LHCN-M2 (cell line): ENCODE data around the gene DPY19L2. TPM values are rescaled to one million over a fixed set of nuclear protein-coding genes. Genes with fewer than 3 reads are reported as not detected.
"Not testable (repeated sequence)": the region's sequence is repeated elsewhere in the genome, so short reads cannot be mapped to it uniquely, and the experiment has no call there.

Experiments used
- DNase-seq: peaks from one replicate; pipeline ENCODE4 v3.0.0-alpha.2; 2012; ENCODE audit warnings: low read depth
- total RNA-seq: library from RNA; depleted of rRNA; stranded (reverse); fragments of >200 nt; gene quantifications from 2 replicates; pipeline ENCODE4 v1.2.3, GENCODE V29; 2014

The DPY19L2 gene
- total RNA-seq, 1 experiment from 2014 or later: 9.8 TPM

- DNase-seq: not testable (repeated sequence)
These were observed 5.3 kb downstream of the DPY19L2 start for GRCh38 chr12:63663005-63663404.

GRCh38 chr12:63658501-63658900 lies 9.8 kb downstream of the DPY19L2 start:
- DNase-seq: not testable (repeated sequence)

- DNase-seq: not testable (repeated sequence)
These were observed 11.9 kb downstream of the DPY19L2 start for GRCh38 chr12:63656407-63656806.

GRCh38 chr12:63655543-63656257 lies 12.6 kb downstream of the DPY19L2 start:
- DNase-seq: not testable (repeated sequence)

- DNase-seq: not testable (repeated sequence)
These were observed 13.8 kb downstream of the DPY19L2 start for GRCh38 chr12:63654481-63654880.

GRCh38 chr12:63649517-63649916 lies 18.8 kb downstream of the DPY19L2 start:
- DNase-seq: peak; percentile 76

GRCh38 chr12:63643381-63644140 lies 24.7 kb downstream of the DPY19L2 start:
- peak; percentile 14 for DNase-seq

GRCh38 chr12:63624258-63624657 lies 44.0 kb downstream of the DPY19L2 start:
- DNase-seq: not testable (repeated sequence)

GRCh38 chr12:63615544-63615943 lies 52.7 kb downstream of the DPY19L2 start:
- not testable (repeated sequence) for DNase-seq

GRCh38 chr12:63611285-63611684 lies 57.0 kb downstream of the DPY19L2 start:
- DNase-seq: not testable (repeated sequence)

- not testable (repeated sequence) for DNase-seq
These were observed 59.0 kb downstream of the DPY19L2 start for GRCh38 chr12:63609281-63609680.

- not testable (repeated sequence) for DNase-seq
These were observed 63.3 kb downstream of the DPY19L2 start for GRCh38 chr12:63604985-63605384.

GRCh38 chr12:63594828-63595227 lies 73.5 kb downstream of the DPY19L2 start:
- DNase-seq: not testable (repeated sequence)

GRCh38 chr12:63584426-63584825 lies 83.9 kb downstream of the DPY19L2 start:
- DNase-seq: not testable (repeated sequence)

GRCh38 chr12:63583289-63583688 lies 85.0 kb downstream of the DPY19L2 start:
- not testable (repeated sequence) for DNase-seq

- DNase-seq: not testable (repeated sequence)
These were observed 90.7 kb downstream of the DPY19L2 start for GRCh38 chr12:63577631-63578030.

- not testable (repeated sequence) for DNase-seq
These were observed 96.3 kb downstream of the DPY19L2 start for GRCh38 chr12:63572038-63572437.

- DNase-seq: not testable (repeated sequence)
These were observed 109.8 kb downstream of the DPY19L2 start for GRCh38 chr12:63558445-63558844.

- not testable (repeated sequence) for DNase-seq
These were observed 116.9 kb downstream of the DPY19L2 start for GRCh38 chr12:63551397-63551796.

GRCh38 chr12:63549034-63549433 lies 119.3 kb downstream of the DPY19L2 start:
- DNase-seq: not testable (repeated sequence)

- not testable (repeated sequence) for DNase-seq
These were observed 122.9 kb downstream of the DPY19L2 start for GRCh38 chr12:63545298-63545916.

GRCh38 chr12:63538656-63539055 lies 129.6 kb downstream of the DPY19L2 start:
- DNase-seq: not testable (repeated sequence)
